CD4-positive, alpha-beta T cell treated with Interleukin-12 subunit alpha and Interleukin-12 subunit beta, for 1 hour (primary cell): ENCODE data around the gene MCM9.
A peak's percentile ranks its signal among the peaks of the same experiment; 100 is the strongest.

Source experiments
- DNase-seq: peaks from one replicate; pipeline ENCODE4 v3.0.0-alpha.2; 2020

Gene MCM9

DNA sequence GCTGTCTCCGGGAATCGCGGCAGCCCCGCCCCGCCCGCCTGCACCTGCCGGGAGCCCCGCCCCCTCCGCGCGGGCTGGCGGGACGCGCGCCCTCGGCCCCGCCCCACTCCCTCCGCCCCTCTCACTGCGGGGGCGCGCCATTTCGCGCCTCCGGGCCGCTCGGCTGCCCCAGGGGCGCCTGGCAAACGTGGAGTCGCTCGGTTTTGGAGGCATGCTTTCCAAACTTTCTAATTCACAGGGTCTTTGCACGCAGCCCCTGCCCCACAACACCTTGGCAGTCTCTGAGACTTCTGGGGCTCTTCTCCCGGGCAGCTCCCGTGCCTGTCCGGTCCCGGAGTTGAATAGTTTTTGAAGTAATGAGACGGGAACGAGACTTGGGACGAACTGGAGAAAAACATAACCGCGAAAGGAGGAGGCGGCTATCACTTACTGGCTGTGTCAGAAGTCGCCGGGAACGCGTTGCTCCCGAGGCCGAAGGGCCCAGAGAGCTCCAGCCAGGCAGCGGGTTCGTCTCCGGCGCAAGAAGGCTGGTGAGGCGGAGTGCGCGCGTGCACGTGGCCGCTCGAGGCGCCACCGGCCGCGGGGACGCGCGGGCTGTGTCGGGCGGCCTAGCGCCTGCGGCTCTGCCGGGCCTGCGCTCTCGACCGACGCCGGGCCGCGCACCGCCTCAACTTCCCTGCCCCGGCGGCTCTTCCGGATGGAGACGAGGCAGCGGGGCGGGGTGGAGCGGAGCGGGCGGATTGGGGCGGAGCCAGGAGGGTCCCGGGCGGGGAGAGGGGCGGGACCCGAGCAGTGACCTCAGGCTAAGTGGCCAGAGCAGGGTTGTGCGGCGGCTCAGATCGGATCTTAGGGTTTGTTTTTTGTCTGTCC, at the start of gene MCM9:
MCM9 (minus strand) TSS at position 699 of the 870 bp plus-strand sequence. CDS start 3,436 bp downstream, outside the sequence.
- peak; percentile 89 for DNase-seq

DNA sequence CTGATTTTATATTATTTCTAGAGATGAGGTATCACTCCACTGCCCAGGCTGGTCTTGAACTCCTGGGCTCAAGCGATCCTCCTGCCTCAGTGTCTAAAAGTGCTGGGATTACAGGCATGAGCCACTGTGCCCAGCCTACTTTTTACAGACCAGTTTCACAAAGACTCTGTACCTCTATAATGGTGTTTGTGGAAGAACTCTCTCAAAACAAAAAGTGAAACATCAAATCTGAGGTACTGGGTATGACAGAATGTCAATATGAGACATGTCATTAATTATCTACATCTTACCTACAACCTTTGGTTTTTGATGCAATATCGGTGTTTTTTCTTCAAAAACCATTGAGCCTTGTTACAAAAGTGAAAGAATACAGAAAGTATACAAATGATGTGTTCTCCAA, 49.4 kb upstream of the MCM9 start:
- no peak for DNase-seq

DNA sequence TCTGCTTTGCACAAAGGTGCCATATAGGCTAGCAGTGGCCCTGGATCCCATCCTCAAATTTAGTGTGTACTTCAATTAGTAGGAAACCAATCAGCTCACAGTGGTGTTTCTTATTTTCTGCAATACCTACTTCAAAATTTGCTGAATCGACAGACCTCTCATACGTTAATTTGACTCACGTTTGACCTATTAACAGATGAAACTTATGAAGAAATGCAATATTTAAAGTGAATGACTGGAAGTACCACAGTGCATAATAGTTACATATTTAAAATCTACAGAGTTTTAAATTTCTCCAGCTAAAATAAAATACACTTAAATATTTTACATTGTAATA, 47.6 kb upstream of the MCM9 start:
- DNase-seq, result no peak

DNA sequence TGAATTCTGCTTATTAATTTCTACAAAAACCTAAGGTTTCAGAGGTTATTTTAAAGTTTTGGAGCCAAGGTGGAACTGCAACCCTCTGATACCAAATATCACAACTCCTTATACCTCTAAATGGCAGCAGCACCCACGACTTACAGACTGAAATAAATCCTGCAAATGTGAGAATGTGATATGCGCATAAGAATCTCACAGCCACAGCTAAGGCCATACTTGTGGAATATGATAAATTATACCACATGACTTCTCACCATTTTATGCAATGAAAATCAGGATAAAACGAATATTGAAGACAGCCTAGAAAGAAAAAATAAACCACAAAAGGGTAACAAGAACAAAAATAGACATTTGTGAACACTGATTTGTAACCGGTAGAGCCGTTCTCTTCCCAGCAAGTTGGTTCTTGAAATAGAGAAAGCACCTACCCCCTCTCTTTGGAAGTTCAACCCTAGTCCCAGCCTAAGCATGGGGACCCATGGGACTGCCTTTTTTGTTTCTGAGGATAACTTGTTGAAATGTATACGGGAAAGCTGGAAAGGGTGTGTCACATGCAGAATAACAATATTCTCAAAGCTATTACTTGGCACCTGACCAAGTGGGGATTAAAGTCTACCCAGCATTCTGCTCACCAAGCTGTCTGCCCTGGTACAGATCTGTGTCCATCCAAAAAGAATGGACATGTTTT, 47.1 kb upstream of the MCM9 start:
- no peak for DNase-seq

DNA sequence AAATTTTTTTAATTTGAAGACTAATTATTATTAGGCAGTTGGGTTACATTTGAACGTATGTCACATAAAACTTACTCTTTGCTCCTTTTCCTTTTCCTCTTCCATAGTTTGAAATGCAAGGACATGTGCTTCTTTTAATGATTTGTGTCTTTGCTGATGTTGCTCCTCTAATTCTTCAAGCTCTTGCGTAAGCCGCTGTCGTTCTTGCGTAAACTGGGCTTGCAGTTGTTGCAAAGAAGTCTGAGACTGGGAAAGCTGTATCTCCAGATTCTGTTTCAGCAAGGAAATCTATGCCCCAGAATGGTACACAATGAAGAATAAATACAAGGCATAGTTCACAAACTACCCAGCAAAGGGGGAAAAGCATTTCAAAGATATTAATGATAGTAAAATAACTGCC, 45.1 kb upstream of the MCM9 start:
- DNase-seq, result no peak

DNA sequence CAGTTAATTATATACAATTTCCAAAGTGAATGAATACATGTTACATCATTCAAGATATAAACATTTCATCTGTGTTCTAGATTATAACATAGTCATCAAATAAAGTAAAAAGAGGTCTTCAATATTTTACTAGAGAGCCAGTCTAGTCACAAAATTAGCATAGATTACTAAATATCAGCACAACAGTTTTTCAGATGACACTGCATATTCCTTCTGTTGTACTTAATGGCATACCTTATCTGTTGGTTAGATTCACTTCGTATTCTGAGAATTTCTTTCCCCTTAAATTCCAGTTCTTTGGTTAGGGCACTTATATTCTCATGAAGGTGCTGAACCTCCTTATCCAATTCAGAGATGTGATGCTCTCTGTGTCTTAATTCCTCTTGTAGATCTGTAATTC, 39.8 kb upstream of the MCM9 start:
- no peak for DNase-seq

DNA sequence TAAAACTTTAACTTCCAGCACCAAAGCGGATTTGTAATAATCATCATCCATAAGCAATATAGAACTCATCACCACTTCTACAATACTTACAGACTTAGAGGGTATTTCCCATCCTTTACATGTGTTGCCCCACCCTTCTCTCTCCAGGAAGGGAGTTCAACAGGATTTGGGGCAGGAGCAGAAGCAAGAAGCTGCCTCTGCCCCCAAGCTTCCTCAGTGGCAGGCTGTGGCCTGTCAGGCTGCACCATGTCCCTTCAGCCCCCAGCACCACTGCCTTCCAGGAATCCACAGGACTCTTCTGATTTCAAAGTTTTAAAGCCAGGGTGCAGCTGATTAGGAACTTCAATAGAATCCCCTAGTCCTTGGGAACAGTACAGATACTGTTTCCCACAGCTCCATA, 36.7 kb upstream of the MCM9 start:
- DNase-seq, result no peak

DNA sequence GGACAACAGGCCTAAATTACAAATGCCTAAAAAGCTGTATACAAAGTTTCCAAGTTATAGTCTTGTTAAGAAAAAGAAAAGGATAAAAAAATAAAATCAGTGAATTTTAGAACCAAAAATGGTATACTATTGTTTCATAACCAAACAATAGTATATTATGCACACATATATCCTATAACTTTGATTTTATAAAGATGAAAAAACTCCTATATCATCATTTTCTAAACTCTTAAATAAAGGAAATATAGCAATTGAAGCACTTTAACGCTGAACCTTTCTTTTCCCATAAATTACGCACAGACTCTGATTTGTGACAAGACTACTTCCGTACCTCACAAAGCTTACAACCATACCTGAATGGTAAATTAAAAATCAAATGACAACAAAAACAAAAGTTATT, 35.9 kb upstream of the MCM9 start:
- no peak for DNase-seq

DNA sequence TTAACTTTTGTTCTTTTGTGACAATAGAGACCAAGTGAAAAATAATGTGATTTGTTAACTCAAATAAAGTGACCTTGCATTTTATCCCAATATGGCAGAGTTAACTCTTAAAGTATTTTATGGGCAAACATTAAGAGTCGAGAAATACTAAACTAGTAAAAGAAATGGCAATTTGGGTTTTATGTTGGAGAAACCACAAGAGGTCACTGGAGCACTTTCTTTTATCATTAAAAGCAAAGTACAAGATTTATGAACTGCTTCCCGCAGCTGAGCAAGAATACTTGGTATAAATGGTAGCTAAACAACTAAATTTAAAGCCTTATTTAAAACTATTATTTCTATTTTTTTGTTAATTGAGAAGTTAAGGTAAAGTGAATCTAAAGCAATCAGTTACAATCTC, 33.5 kb upstream of the MCM9 start:
- DNase-seq, result peak; percentile 19

DNA sequence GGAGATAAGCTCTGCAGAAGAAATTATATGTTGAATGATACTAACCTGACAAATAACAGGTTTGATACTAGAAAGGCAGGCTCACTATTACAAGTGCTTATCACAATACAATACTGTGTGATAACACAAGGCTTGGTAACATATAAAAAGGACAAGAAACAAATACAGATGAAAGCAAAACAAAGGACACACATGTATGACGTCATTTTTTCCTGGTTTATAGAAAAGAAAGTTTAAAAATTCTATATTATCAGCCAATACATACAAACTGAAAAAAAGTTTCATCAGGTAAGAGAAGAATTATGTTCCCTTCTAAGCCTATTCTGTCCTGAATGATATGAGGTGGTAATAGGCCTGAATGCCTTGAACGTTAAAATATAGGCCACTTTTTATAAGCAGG, 32.3 kb upstream of the MCM9 start:
- no peak for DNase-seq

DNA sequence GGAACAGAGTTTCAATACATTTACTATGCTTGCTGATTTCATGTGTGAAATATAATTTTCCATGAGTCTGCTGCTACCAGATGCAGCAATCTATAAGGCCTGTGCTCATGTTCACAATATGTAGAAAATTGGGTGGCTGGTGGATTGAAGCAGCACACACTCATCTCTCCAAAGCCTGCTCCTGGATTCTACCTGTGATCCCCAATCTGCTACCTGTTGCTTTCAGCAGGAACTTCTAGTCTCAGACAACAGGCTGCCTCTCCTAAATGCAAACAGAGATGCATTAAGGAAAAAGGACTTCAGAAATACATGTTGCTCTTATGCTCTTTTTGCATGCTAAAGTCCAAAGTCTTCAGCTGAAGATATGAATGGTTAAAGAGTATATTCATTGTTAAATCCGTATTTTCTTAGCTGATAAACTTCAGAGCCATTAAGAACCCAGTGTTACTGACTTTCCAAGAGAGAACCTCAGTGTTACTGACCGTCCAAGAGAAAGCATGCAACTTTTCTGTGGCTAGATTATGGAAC, 30.9 kb upstream of the MCM9 start:
- no peak for DNase-seq

DNA sequence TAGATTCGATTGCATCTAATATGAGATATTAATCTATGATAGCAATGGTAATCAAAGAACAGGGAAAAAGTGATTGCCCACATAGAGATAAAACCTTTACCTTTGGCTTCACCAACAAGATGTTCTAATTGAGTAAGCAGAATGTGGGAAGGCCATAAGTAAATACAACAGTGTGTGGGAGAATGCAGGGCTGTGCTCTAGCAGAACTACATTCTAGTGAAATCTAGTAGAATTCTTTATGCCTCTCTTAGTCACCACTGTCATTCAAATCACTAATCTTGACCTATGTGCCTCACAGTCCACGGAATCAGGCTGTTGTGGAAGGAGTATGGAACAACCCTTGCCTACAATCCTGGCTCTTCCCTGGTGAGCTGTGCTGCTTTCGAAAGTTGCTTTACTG, 30.4 kb upstream of the MCM9 start:
- no peak for DNase-seq

DNA sequence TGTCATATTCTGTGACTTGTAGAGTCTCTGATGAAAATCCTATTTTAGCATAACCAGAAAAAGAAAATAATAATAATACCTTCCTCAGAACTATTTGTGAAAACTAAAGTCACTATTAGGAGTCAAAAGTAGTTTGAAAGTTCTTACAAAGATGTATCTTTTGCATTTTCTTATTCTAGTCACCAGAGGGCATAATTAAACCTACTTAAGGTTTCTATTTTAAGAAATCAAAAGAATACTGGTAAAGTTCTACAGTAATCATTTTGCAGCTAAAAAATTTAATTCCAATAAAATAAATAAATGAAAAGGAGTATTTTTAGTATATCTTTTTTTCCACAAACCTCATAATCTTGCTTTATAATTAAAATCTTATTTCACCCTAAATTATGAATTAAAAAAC, 28.0 kb upstream of the MCM9 start:
- DNase-seq, result peak; percentile 14

DNA sequence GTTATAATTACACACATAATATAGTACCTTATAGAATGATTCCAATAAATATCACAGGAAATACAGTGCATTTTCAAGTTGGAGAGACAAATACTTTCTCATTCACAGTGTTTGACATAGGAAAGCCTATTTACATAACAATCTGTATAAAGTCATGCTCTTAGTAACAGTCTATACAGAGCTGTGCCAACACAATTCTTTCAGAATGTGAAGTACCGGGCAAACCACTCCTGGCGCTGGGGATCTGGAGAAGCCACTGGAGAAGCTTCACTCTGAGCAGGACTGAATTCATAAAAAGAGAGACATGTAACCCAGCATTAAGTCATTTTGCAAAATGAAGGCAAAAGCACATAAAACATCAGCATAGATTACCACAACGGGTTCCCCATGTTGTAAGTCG, 24.9 kb upstream of the MCM9 start:
- no peak for DNase-seq

DNA sequence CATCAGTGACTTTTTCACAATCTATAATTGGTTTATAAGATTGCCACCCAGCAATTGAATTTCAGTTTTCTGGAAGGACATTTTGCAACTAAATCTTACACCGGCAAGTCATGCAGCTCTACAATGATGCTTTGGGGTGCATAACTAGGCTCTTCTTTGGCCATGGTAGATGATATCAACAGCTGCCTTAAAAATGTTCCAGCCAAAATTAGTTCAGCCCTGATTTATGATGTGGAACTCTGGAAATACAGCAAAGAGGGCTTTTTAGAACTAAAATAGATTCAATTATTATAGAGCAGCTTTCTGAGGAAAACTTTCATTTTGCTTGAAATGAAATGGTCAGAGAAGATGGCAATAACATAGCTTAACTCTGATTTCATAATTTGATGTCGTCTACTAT, 18.4 kb upstream of the MCM9 start:
- DNase-seq, result no peak

DNA sequence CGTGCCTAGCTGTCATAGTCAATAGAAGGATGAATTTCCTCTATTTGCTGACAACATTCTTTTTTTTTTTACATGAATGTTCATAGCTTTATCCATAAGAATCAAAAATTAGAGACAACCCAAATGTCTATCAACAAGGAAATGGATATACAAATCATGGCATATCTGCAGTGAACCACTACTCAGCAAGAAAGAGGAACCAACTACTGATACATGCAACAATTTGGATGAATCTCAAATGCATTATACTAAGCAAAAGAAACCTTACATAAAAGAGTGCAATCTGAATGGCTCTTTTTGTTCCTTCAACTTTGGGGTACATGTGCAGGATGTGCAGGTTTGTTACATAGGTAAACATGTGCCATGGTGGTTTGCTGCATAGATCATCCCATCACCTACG, 17.7 kb upstream of the MCM9 start:
- no peak for DNase-seq

DNA sequence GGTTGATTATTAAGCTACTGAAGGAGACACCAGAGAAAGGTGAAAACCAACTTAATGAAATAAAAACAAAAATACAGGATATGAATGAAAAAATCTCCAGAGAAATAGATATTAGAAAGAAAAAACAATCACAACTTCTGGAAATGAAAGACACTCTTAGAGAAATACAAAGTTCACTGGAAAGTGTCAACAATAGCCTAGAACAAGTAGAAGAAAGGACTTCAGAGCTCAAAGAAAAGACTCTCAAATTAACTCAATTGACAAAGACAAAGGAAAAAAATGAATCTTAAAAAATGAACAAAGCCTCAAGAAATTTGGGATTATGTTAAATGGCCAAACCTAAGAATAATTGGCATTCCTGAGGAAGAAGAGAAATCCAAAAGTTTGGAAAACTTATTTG, 10.3 kb upstream of the MCM9 start:
- no peak for DNase-seq

DNA sequence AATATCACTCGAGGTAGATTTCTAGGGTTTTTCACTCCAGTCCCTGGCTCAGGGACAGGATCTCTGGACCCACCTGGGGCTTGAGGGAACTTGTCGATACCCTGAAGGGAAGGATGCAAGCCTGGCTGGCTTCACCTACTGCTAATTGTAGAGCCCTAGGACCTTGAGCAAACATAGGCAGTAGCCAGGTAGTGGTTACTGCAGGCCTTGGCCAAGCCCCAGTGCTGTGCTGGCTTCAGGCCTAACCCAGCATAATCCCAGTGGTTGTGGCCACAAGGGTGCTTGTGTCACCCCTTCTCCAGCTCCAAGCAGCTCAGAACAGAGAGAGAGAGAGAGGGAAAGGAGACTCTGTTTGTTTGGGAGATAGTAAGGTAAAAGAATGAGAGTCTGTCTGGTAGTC, 5.8 kb upstream of the MCM9 start:
- no peak for DNase-seq

DNA sequence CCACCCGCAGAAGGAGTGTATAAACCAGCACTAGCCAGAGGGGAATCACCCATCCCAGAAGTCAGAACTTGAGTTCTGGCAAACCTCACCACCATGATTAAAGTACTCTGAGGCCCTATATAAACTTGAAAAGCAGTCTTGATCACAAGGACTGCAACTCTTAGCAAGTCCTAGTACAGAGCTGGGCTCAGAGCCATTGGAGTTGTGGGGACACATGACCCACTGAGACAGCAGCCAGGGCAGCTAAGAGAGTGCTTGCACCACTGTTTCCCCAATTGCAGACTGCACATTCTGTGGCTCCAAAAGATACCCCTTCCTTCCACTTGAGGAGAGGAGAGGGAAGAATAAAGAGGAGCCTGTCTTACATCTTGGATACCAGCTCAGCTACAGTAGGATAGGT, 4.7 kb upstream of the MCM9 start:
- DNase-seq, result no peak

DNA sequence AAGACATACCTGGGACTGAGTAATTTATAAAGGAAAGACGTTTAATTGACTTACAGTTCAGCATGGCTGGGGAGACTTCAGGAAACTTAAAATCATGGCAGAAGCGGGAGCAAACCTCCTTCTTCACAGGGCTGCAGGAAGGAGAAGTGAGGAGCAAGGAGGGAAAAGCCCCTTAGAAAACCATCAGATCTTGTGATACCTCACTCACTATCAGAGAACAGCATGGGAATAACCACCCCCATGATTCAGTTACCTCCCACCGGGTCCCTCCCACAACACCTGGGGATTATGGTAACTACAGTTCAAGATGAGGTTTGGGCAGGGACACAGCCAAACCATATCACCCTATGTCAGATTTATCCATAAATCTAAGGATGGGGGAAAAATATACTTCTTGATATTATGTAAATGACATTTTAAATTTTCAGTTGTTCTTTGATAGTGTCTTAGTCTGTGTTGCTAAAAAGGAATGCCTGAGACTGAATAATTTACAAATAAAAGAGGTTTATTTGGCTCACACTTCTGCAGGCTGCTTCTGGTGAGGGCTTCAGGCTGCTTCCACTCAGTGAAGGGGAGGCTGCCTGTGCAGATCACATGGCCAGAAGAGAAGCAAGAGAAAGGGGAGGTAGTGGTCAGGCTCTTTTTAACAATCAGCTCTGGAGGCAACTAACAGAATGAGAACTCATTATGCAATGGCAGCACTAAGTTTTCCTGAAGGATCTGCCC, 1.2 kb upstream of the MCM9 start:
- no peak for DNase-seq

DNA sequence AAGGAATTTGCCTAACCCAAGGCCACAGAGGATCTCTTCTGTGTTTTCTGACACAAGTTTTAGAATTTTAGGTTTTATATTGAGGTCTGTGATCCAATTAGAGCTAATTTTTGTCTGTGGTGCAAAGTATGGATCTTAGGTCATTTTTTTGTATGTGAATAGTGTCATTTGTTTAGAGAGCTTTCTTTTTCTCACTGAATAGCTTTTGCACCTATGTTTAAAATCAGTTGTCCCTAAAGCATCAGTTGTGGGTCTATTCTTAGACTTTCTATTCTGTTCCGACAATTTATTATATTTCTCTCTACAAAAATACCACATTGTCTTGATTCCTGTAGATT, 341 bp upstream of the MCM9 start:
- DNase-seq, result no peak

DNA sequence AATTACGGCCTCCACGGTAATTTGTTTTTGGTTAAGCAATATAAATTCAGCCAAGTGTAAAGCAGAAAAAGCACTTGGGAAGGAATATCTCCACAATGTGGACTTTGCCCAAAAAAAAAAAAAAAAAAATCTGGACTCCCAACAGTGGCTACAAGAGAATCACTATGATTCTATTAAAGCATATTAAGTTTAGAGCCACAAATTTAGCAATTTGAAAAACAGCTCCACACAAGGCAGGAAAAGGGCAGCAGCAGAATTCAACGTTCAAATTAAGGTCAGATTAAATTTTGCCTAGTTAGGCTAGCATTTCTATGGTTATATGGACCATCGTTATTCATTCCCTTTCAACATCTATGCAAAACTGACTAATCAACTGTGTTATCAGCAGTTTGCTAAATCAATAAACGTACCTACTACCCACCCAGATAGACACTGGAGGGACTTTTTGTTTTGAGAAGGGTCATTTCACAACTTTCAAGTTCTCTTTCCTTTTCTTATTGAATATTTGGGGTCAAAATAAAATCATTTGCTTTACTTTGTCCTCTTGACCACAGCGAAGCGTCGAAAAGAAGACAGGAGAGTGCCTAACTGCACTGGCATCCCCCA, 1.0 kb downstream of the MCM9 start:
- no peak for DNase-seq

DNA sequence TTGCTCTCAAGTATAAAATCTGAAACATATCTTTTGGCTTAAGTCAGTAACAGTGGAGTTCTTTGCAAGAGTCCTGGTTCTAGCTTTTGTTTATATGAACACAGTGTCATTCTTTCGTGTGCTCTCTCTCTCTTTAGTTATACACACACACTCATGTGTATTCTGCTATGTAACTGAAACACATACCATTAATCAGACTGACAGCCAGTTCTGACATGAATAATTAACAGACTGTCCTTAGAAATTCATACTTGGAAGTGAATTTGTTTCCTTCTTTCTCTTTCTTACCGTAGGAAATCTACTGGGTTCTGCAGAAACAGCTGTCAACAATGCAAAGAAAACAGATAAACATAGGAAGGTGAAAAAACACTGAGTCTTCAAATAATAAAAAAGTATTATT, 2.5 kb downstream of the MCM9 start:
- DNase-seq, result no peak

DNA sequence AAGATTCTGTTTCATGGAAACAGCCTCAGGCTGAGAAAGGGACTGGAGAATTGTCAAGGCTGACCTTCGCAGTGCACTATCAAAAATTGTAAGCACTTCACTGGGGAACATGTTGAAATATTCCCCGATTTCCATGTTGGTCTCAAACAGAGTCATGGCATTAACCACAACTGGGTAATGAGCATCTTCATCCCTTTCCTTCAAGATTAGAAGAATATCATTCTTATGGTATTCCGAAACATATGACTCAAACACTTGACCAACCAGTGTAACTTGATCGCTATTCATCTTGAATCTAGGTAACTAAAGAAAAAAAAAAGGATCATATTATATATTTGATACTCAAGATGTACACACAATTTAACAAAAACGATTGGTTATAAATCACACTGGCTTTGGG, 3.5 kb downstream of the MCM9 start:
- no peak for DNase-seq
